HEK293 (cell line): ENCODE data around the gene PLEKHA1.

Source experiments
- ZNF138 ChIP-seq: fragments of 450-650 bp; formaldehyde crosslinking; IDR thresholded peaks from 2 replicates; pipeline ENCODE4 v1.5.1; 2016; ENCODE audit warnings: missing biosample characterization, missing genetic modification characterization, borderline replicate concordance
- ZNF184 ChIP-seq: fragments of 450-650 bp; IDR thresholded peaks from 2 replicates; pipeline ENCODE4 v1.5.1; 2018; ENCODE audit warnings: missing biosample characterization, mild to moderate bottlenecking, missing genetic modification characterization
- ZNF24 ChIP-seq: fragments of 450-650 bp; formaldehyde crosslinking; IDR thresholded peaks from 2 replicates; pipeline ENCODE4 v1.5.1; 2016; ENCODE audit warnings: missing biosample characterization, missing genetic modification characterization
- ZSCAN30 ChIP-seq: fragments of 450-650 bp; IDR thresholded peaks from 2 replicates; pipeline ENCODE4 v1.5.1; 2018; ENCODE audit warnings: missing biosample characterization, mild to moderate bottlenecking, missing genetic modification characterization, moderate library complexity
- TF ChIP-seq, protein P1 (sequence below): fragments of 450-650 bp; formaldehyde crosslinking; IDR thresholded peaks from 2 replicates; pipeline ENCODE4 v1.5.1; 2016; ENCODE audit warnings: missing biosample characterization, missing genetic modification characterization
- TF ChIP-seq, protein P2 (sequence below): fragments of 450-650 bp; formaldehyde crosslinking; IDR thresholded peaks from 2 replicates; pipeline ENCODE4 v1.5.1; 2016; ENCODE audit warnings: missing biosample characterization, missing genetic modification characterization
- TF ChIP-seq, protein P3 (sequence below): fragments of 450-650 bp; formaldehyde crosslinking; IDR thresholded peaks from 2 replicates; pipeline ENCODE4 v1.5.1; 2016; ENCODE audit warnings: missing biosample characterization, missing genetic modification characterization
- TF ChIP-seq, protein P4 (sequence below): fragments of 450-650 bp; formaldehyde crosslinking; IDR thresholded peaks from 2 replicates; pipeline ENCODE4 v1.5.1; 2016; ENCODE audit warnings: missing biosample characterization, missing genetic modification characterization, borderline replicate concordance
- TF ChIP-seq, protein P5 (sequence below): fragments of 450-650 bp; formaldehyde crosslinking; IDR thresholded peaks from 2 replicates; pipeline ENCODE4 v1.5.1; 2016; ENCODE audit warnings: missing biosample characterization, missing genetic modification characterization

DNA sequence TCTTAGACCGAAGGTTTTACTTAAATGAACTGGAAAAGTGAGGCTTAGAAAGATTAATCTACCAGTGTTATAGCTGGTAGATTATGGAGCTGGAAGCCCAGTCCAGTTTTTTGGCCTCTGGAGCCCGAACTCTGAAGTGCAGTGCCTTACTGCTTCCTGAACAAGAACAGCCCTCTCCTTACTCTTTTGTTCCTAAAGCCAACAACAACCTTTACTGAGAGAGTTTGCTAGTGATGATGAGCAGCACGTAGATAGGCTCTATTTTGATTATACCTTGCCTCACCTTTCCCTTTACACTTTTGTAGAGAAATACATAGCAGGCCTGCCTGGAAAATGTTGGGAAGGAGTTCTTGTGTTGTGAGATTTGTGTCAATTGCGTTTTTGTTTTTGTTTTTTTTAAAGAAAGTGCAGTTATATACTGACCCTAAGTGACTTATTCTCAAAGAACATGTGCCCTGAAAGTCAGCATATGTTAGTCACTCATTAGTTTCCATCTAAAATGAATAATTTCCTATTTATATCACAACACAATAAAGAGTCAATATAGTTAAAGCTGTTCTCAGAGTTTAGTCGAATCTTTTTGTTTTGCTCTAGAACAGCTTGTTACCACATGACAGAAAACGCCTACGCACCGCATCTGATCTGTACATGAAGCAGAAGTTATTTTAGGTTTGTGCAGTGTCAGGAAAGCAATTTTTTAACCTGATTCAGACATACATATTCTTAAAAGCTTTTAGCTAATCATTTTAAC is 33.0 kb downstream of the PLEKHA1 start:
- TF ChIP-seq, protein P1, sequence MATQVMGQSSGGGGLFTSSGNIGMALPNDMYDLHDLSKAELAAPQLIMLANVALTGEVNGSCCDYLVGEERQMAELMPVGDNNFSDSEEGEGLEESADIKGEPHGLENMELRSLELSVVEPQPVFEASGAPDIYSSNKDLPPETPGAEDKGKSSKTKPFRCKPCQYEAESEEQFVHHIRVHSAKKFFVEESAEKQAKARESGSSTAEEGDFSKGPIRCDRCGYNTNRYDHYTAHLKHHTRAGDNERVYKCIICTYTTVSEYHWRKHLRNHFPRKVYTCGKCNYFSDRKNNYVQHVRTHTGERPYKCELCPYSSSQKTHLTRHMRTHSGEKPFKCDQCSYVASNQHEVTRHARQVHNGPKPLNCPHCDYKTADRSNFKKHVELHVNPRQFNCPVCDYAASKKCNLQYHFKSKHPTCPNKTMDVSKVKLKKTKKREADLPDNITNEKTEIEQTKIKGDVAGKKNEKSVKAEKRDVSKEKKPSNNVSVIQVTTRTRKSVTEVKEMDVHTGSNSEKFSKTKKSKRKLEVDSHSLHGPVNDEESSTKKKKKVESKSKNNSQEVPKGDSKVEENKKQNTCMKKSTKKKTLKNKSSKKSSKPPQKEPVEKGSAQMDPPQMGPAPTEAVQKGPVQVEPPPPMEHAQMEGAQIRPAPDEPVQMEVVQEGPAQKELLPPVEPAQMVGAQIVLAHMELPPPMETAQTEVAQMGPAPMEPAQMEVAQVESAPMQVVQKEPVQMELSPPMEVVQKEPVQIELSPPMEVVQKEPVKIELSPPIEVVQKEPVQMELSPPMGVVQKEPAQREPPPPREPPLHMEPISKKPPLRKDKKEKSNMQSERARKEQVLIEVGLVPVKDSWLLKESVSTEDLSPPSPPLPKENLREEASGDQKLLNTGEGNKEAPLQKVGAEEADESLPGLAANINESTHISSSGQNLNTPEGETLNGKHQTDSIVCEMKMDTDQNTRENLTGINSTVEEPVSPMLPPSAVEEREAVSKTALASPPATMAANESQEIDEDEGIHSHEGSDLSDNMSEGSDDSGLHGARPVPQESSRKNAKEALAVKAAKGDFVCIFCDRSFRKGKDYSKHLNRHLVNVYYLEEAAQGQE (tag by site-specific recombination) = no peak
- TF ChIP-seq, protein P2, sequence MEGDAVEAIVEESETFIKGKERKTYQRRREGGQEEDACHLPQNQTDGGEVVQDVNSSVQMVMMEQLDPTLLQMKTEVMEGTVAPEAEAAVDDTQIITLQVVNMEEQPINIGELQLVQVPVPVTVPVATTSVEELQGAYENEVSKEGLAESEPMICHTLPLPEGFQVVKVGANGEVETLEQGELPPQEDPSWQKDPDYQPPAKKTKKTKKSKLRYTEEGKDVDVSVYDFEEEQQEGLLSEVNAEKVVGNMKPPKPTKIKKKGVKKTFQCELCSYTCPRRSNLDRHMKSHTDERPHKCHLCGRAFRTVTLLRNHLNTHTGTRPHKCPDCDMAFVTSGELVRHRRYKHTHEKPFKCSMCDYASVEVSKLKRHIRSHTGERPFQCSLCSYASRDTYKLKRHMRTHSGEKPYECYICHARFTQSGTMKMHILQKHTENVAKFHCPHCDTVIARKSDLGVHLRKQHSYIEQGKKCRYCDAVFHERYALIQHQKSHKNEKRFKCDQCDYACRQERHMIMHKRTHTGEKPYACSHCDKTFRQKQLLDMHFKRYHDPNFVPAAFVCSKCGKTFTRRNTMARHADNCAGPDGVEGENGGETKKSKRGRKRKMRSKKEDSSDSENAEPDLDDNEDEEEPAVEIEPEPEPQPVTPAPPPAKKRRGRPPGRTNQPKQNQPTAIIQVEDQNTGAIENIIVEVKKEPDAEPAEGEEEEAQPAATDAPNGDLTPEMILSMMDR = no peak
- TF ChIP-seq, protein P3, sequence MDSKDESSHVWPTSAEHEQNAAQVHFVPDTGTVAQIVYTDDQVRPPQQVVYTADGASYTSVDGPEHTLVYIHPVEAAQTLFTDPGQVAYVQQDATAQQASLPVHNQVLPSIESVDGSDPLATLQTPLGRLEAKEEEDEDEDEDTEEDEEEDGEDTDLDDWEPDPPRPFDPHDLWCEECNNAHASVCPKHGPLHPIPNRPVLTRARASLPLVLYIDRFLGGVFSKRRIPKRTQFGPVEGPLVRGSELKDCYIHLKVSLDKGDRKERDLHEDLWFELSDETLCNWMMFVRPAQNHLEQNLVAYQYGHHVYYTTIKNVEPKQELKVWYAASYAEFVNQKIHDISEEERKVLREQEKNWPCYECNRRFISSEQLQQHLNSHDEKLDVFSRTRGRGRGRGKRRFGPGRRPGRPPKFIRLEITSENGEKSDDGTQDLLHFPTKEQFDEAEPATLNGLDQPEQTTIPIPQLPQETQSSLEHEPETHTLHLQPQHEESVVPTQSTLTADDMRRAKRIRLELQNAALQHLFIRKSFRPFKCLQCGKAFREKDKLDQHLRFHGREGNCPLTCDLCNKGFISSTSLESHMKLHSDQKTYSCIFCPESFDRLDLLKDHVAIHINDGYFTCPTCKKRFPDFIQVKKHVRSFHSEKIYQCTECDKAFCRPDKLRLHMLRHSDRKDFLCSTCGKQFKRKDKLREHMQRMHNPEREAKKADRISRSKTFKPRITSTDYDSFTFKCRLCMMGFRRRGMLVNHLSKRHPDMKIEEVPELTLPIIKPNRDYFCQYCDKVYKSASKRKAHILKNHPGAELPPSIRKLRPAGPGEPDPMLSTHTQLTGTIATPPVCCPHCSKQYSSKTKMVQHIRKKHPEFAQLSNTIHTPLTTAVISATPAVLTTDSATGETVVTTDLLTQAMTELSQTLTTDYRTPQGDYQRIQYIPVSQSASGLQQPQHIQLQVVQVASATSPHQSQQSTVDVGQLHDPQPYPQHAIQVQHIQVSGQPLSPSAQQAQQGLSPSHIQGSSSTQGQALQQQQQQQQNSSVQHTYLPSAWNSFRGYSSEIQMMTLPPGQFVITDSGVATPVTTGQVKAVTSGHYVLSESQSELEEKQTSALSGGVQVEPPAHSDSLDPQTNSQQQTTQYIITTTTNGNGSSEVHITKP (tag by site-specific recombination) = no peak
- no peak for TF ChIP-seq ZSCAN30
- TF ChIP-seq, protein P4, sequence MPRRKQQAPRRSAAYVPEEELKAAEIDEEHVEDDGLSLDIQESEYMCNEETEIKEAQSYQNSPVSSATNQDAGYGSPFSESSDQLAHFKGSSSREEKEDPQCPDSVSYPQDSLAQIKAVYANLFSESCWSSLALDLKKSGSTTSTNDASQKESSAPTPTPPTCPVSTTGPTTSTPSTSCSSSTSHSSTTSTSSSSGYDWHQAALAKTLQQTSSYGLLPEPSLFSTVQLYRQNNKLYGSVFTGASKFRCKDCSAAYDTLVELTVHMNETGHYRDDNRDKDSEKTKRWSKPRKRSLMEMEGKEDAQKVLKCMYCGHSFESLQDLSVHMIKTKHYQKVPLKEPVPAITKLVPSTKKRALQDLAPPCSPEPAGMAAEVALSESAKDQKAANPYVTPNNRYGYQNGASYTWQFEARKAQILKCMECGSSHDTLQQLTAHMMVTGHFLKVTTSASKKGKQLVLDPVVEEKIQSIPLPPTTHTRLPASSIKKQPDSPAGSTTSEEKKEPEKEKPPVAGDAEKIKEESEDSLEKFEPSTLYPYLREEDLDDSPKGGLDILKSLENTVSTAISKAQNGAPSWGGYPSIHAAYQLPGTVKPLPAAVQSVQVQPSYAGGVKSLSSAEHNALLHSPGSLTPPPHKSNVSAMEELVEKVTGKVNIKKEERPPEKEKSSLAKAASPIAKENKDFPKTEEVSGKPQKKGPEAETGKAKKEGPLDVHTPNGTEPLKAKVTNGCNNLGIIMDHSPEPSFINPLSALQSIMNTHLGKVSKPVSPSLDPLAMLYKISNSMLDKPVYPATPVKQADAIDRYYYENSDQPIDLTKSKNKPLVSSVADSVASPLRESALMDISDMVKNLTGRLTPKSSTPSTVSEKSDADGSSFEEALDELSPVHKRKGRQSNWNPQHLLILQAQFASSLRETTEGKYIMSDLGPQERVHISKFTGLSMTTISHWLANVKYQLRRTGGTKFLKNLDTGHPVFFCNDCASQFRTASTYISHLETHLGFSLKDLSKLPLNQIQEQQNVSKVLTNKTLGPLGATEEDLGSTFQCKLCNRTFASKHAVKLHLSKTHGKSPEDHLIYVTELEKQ (tag by site-specific recombination) = no peak
- no peak for TF ChIP-seq ZNF24 (tag by site-specific recombination)
- no peak for TF ChIP-seq ZNF184
- TF ChIP-seq ZNF138 (tag by site-specific recombination) = no peak
- TF ChIP-seq, protein P5, sequence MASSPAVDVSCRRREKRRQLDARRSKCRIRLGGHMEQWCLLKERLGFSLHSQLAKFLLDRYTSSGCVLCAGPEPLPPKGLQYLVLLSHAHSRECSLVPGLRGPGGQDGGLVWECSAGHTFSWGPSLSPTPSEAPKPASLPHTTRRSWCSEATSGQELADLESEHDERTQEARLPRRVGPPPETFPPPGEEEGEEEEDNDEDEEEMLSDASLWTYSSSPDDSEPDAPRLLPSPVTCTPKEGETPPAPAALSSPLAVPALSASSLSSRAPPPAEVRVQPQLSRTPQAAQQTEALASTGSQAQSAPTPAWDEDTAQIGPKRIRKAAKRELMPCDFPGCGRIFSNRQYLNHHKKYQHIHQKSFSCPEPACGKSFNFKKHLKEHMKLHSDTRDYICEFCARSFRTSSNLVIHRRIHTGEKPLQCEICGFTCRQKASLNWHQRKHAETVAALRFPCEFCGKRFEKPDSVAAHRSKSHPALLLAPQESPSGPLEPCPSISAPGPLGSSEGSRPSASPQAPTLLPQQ = no peak
